ENCODE measurements around the gene RNF130.
"Not testable (repeated sequence)": the region's sequence is repeated elsewhere in the genome, so short reads cannot be mapped to it uniquely, and the experiment has no call there.

The RNF130 gene

DNA sequence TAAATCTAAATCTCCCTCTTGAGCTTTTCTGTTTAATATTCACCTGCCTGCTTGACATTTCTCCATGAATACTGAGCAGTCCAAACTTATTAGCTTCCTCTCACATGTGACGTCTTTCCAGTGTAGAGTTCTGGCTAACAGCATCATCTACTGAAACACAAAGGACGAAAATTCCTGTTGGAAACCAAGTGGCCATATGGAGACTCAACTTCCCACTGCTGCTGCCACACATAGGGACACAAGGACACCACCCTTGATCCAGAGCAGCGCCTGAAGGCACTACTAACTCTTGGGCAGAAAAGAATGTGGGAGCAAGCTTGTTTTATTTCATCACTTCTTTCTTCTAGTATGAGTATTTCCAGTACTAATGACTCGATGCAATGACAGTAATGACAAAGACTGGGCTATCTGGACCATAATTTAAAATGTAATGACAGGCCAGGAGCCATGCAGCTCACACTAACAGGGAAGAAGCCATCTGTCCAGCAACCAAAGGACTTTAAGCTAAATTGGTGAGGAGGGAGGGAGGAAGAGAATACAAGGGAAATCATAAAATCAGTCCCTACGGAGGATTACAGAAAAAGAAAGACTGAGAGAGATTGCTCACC is 19.2 kb downstream of the RNF130 start:
- no peak for DNase-seq

DNA sequence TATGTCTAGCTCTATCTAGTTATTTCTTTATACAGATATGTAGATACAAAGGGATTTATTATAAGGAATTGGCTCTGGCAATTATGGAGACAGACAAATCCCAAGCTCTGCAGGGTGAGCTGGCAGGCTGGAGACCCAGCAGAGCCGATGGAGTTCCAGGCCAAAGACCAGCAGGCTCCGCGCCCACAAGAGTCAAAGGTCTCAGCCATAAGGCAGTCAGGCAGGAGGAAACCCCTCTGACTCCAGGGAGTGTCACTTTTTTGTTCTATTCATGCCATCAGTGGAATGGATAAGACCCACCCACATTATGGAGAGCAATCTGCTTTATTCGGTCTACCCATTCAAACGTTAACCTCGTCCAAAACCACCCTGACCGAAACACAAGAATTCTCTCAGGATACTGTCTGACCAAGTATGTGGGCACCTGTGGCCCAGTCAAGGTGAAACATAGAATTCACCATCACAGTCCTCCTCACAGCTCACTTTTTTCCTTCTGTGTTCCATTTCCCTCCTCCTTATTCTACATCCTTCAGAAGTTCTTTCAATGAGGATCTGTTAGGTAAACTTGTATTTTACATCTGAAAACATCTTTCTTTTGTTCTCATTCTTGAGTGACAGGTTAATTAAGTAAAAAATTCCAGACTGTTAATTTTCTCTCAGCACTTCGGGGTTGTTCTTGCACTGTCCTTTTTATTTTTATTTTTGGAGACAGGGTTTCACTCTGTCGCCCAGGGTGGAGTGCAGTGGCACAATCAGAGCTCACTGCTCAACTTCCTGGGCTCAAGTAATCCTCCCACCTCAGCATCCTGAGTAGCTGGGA is 21.2 kb downstream of the RNF130 start:
- DNase-seq, result no peak

DNA sequence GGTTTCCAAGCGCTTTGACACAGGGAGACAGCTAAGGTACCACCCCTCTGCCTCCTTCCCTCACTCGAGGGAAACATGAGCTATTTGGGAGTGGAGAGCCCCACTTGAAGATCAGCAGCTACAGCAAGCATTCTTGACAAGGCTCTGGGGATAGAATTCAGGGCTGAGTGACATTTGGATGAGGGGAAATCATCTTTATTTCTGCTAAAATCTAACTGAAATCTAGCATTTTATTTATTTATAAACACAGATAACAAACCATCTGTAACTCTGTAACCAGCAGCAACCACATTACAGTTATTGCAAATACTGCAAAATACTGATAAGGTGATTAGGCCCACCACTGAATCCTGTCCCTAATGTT is 22.4 kb downstream of the RNF130 start:
- peak; percentile 78 for DNase-seq

DNA sequence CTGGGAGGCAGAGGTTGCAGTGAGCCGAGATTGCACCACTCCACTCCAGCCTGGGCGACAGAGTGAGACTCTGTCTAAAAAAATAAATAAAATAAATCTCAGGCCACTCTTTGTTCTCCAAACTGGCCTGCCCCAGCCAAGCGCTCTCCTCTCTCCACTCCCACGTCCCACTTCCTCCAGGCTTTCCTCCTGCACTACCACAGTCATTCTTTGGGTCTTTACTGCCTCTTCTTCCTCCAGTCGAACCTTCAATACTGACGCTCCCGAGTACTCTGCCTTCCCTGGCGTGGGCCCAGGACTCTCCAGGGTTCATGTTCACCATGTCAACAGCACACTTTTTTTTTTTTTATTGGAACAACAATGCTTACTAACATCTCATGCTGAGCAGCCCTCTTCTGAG is 23.9 kb downstream of the RNF130 start:
- no peak for DNase-seq

DNA sequence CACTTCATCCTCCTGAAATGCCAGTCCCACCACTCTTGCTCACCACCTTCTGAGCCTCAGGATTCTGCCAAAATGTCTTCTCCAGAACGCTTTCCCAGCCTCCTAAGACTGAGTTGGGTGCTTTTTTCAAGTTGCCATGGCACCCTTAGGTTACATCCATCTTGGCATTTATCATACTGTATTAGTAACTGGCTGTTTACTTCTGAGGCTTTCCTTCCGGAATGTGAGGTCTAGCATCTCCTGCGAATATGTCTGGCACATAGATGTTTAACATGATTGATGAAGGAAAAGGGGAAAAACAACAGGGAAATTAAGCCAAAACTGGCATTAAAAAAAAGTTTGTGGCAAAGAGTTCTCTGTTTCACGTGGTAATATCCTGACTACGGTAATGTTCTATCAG is 24.9 kb downstream of the RNF130 start:
- no peak for DNase-seq

DNA sequence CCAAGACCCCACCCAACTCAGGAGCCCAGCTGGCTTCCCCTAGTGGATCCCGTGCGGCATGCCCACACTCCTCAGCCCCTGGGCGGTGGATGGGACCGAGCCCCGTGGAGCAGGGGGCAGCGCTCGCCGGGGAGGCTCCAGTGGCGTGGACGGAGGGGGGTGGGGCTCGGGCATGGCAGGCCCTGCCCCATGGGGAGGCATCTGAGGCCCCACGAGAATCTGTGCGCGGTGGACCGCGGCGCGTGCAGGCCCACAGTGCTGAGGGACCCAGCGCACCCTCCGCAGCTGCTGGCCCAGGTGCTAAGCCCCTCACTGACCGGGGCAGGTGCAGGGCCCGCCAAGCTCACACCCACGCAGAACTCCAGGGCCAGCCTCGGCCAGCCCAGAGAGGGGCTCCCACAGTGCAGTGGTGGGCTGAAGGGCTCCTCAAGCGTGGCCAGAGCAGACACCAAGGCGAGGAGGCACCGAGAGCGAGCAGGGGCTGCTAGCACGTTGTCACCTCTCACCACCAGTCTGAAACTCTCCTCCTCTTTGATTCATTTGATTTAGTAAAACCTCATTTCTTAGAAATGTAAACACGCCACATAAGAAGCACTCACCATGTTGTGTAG is 25.6 kb downstream of the RNF130 start:
- no peak for DNase-seq

DNA sequence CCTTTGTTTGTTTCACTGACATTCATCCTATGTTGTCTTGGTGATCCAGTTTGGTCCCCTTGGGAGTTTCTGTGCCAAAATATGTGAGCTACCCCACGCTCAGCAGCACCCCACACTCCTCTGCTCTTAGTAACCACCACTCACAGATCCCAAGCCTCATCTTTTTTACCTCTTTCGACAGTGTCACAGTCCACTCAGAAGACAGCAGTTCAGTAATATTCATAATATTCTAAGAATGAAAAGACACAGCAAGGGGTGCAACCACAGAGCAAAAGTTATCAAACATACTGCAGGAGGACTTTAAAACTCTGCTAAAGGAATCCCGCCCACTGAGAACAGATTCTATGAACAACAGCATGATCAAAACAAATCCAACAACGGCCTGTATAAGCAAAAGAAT is 28.2 kb downstream of the RNF130 start:
- DNase-seq, result no peak

DNA sequence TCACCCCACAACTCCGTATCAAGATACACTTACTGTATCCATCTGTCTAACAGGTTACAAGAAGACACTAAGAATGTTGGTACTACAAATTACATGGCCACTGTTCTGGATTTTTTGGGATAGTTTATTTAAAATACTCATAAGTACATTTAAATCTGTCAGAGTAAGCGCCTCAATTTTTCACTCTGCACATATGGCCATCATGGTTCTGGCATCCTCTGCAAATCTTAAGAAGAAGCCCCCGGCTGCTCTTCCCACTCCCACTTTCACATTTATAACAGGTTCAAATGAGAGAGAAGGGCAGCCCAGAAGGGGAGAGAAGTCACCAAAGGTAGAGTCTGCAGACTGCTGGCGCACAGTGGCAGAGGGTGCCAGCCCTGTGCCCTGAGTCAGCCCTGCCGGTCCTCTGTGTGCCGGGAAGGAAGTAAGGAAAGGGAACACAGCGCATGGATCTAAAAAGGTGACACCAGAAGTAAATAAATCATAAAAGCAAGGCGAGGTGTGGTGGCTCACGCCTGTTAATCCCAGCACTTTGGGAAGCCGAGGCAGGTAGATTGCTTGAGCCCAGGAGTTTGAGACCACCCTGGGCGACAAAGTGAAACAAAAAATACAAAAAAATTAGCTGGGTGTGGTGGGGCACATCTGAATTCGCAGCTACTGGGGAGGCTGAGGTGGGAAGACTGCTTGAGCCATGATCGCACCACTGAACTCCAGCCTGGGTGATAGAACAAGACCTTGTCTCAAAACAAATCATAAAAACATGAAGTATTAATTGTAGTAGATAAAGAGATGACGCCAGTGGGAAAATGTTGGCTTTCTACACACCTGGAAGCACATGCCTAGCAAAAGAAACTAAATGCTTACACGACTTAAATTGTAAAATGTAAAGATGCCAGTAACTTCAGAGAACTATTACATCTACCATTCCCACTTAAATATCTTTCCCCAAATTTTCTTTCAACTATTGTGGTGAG is 30.0 kb downstream of the RNF130 start:
- no peak for DNase-seq

DNA sequence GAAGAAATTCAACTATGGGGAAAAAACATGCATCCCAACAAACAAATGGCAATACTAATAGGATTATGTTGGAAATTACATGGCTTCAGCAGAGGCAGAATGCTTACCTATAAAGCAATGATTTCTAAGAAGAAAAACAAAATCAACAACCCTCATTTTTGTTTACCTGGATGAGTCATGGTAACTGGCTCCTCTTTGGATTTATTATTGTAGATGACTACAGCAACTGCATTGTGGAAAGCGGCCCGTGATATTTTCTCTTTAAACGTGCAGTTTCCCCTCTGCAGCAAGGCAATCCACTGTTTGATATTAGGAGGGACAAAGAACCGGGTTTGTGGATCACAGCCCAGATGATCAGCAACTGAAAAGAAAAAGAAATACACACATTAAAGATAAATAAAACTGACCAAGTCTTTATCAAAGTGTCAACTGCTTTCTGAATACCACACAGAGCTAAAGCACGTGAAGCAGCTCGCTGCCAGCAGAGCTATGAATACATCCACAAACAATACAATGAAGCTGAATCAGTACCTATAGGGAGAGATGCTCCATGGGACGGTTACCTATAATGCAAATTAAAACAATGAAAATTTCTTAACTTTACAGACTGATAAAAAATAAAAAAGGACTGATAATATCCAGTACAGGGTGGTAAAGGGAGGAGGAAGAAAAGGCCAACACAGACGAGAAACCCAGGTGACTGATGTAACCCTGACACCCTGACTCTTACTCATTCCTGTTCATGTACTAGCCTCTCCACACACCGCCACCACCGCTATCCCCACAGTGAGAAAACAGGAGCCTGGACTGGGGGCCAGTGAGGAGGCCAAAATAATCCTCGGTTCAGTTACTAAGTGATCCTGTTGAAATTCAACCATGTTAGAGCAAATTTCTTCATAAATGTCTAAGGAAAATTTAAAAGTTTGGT is 31.0 kb downstream of the RNF130 start:
- no peak for DNase-seq

DNA sequence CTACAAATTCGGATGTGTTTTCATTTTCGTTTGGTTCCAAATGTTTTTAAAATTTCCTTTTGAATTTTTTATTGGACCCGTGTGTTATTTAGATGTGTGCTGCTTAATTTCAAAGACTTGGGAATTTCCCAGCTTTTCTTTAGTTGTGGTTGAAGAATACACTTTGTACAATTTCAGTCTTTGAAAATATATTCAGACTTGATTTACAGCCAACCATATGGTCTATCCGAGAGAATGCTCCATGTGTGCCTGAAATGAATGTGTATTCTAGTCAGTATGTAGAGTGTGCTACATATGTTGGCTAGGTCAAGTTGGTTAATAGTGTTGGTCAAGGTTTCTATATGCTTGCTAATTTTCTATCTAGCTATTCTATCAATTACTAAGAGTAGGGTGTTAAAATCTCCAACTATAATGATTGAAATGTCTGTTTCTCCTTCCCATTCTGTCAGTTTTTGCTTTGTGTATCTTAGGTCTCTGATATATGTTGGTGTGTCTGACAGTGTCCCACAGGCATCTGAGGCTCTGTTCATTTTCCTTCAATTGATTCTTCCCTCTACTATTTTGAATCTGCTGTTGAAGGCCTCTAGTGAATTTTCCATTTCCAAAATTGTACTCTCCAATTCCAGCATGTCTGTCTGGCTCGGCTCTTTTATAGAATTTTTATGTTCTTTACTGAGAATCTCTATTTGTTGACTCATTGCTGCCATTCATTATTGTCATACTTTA is 36.2 kb downstream of the RNF130 start:
- no peak for DNase-seq

DNA sequence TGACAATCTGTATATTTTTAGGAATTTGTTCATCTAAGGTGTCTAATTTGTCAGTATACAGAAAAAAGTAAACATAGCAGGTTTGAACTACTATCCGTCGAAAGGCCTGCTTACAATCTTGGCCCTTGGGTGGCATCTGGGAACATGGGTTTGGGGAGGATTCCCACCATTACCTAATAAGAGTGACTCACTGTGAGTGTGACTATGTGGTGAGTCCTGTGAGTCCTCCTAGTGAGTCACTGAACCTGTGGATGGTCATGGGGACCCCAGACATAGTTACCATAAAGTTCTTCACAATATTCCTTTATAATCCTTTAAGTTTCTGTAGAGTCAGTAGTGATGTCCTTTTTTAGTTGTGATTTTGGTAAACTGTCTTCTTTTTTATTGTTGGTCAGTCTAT is 37.0 kb downstream of the RNF130 start:
- no peak for DNase-seq

DNA sequence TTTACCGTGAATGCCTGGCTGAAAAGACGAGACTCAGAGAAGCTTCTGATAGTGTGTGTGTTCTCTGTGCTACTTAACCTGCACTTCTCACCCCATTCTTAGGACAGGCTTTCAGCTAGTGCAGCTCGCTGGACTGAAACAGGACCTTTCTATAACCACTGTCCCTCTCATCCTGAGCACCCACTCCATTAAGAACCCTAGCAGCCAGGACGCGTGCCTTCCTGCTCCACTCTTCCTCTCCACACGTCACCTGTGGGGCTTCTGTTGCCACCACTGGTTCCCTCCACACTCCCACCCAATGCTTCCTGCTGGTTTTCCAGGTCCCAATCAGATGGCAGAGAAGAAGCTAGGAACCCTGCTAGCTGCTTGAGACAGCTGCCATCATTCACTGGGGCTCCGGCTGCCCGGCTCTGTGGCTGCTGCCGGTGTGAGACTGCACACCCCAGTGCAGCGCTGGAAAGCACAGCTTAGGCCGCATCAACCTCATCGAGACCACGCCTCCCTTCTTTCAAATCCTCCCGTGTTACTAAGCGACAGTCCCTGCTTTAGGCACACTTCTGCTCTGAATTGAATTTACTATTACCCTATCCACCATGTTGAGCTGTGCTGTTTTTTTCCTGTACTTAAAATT is 44.0 kb downstream of the RNF130 start:
- no peak for DNase-seq

DNA sequence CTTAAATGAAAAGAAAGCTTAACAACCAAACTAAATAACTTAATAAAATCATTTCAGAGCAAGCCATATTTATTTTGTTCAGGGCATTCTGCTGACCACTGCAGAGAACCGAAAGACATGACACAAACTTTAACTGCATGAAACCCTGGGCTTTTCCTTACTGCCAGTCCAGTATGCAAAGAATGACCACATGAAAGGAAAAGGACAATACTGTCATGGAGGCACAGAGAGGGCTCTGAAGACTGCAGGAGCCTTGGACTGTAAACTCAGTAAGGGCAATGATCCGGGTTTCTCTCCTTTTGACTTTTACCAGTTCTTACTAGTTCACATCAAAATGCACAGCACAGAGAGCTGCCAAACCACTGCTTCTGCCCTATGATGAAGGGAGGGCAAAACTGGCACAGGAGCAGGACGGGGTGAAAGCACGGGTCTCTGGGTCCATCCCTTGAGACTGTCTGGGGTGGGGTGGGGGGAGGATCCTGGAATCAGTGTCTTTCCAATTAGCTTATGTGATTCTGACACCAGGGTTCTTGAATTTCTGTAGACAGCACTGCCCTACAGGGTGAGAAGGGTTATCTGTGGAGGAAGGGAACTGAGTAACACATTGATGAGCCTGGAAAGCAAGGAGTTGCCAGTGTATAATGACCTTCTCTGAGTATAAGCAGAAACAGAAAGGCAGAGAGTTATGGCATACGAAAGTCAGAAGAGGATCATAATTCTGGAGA is 44.7 kb downstream of the RNF130 start:
- no peak for DNase-seq

DNA sequence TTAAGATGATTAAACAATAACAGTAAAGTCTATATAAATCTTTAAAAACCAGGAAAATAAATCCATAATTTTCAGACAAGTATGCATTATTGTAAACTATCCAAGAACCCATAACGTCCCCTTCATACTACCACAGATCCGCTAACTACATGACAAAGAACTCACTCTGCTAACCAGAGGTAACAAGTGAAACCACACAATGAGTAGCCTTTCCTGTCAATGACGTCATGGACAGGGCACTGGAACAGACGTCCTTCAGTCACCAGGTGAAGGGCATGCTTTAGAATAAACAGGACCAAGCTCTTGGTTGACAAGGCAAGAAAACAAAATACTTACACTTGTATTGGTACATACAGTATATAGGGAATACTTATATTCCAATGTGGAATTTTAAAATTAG is 45.2 kb downstream of the RNF130 start:
- DNase-seq, result no peak

DNA sequence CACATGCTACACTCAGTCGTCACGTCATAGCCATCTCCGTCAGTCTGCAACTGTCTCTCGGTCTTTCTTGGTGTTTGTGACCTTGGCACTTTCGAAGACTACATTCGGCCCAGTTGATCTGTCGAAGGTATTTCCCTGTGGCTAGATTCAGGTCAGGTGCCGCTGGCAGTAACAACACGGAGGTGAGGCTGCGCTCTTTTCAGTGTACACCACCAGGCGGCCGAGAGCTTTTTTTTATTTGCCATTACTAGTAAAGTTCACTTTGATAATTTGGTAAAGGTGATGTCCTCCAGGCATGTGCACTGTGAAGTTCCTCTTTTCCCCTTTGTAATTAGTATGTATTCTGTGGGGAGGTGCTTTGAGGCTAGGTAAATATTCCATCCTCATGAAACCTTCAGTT is 49.7 kb downstream of the RNF130 start:
- no peak for DNase-seq

DNA sequence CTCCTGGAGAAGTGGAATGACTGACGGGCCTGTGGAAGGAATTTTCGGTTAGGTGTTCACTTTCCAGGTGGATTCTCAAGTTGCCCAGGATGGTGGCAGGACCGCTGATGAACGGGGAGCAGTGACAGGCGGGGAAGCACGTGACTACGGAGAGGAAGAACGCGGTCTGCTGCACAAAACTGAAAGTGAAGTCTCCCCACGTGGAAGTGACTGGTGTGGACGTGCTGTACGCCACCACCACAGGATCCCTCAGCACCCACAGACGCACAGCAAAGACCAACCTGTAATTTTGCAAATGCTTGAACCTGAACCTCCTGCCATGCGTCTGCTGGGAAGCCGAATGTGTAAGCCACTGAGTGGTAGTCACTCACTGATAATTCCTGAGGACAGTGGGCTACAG is 51.4 kb downstream of the RNF130 start:
- DNase-seq, result no peak

DNA sequence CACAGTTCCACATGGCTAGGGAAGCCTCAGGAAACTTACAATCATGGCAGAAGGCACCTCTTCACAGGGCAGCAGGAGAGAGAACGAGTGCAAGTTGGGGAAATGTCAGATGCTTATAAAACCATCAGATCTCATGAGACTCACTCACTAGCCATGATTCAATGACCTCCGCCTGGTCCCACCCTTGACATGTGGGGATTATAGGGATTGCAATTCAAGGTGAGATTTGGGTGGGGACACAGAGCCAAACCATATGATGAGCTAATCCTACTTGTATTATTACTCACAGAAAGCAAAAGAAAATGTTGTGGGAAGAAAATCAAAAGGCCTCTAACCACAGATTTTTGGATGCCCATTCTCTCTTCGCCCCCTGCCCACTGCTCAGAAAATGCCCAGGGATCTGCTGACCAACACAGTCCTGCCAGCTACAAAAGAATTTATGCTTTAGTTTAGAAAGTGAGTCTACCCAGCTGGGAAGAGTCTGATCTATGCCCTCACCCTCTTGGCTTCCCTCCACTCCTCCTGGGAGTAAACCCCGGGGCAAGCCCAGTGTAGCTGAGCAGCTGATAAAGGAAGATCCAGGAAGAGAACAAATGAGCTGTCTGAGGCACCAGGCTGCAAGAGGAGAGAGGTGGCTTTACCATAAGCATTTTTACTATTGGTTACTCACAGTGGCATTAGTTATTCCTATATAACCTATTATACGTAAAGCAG is 53.1 kb downstream of the RNF130 start:
- DNase-seq, result no peak

DNA sequence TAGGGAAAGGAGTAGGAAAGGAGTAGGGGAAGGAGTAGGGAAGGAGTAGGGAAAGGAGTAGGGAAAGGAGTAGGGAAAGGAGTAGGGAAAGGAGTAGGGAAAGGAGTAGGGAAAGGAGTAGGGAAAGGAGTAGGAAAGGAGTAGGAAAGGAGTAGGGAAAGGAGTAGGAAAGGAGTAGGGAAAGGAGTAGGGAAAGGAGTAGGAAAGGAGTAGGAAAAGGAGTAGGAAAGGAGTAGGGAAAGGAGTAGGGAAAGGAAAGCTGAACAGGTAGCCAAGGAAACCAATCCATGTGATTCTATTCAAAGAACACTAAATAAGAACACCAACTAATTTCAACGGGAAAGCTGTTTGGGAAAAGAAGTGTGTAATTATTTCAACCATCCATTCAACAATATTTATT is 56.0 kb downstream of the RNF130 start:
- DNase-seq, result not testable (repeated sequence)

DNA sequence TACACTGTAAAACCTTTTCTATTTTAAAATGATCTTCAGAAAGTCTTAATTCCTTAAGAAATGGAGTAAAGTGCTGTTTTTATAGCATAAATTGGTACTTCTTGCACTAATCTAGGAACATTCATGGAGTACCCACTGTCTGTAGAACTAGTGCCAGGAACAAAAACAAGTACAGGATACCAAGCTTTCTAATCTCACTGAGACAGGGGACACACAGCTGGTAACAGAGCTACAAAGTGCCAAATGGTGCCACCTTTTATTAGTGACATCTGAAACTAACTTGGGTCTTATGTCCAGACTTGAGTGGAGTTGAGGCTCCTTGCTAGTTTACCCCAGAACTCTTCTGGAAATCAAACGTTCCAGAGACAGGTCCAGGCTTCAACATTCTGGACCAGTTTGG is 57.9 kb downstream of the RNF130 start:
- no peak for DNase-seq

DNA sequence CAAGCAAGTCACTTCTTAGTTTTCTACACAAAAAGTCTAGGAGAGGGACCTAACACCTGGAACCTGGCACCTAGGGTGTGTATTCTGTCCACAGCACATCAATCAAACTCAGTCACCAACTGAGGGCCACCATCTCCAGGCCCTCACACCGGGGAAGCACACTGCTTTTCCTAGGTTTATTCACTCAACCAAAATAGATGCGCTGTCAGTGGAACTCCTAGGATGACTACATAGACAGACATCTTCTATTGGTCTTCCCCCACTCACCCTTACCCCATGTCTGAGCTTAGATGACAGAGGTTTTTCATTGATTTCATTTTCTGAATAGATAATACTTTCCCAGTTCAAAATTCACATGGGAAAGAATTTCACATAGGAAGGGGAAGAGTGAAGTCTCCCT is 59.2 kb downstream of the RNF130 start:
- no peak for DNase-seq

All from NCI-H2107 (cell line).